Endodermal cell (in vitro differentiated cells): ENCODE measurements around the gene MTUS2. TPM values are rescaled to one million over a fixed set of nuclear protein-coding genes. Genes with fewer than 3 reads are reported as not detected.

Experiments
- DNase-seq: peaks from one replicate; pipeline ENCODE4 v3.0.0-alpha.2; 2017
- H3K27ac ChIP-seq: 2 replicates; pipeline ENCODE4 v1.5.1; 2013; ENCODE audit warnings: mild to moderate bottlenecking, low read depth, low read length, moderate library complexity
- H3K27me3 ChIP-seq: 2 replicates; pipeline ENCODE4 v1.6.1; 2013; ENCODE audit warnings: mild to moderate bottlenecking, low read length, moderate library complexity; ENCODE audit not compliant: insufficient read depth, control insufficient read depth, poor library complexity, severe bottlenecking
- H3K36me3 ChIP-seq: 2 replicates; pipeline ENCODE4 v1.7.0; 2013; ENCODE audit warnings: mild to moderate bottlenecking, low read length, moderate library complexity; ENCODE audit not compliant: control insufficient read depth, insufficient read depth
- H3K4me1 ChIP-seq: one replicate; pipeline ENCODE4 v1.7.0; 2013; ENCODE audit warnings: low read length; ENCODE audit not compliant: control insufficient read depth, insufficient read depth
- H3K4me3 ChIP-seq: 2 replicates; pipeline ENCODE4 v1.5.1; 2013; ENCODE audit warnings: mild to moderate bottlenecking, low read length, moderate library complexity
- H3K9ac ChIP-seq: 2 replicates; pipeline ENCODE4 v1.6.1; 2013; ENCODE audit warnings: mild to moderate bottlenecking, low read length, moderate library complexity; ENCODE audit not compliant: poor library complexity, severe bottlenecking; ENCODE audit errors: extremely low read depth
- H3K9me3 ChIP-seq: 2 replicates; pipeline ENCODE4 v1.6.1; 2013; ENCODE audit warnings: mild to moderate bottlenecking, low read length, moderate library complexity; ENCODE audit not compliant: control insufficient read depth
- H3K27ac Mint-ChIP-seq: 2 replicates; pipeline ENCODE4 v1.8.0; 2020; ENCODE audit warnings: mixed read lengths
- H3K27me3 Mint-ChIP-seq: 2 replicates; pipeline ENCODE4 v1.8.0; 2021; ENCODE audit warnings: mild to moderate bottlenecking, mixed read lengths; ENCODE audit not compliant: insufficient read depth
- H3K36me3 Mint-ChIP-seq: 2 replicates; pipeline ENCODE4 v1.8.0; 2020; ENCODE audit warnings: low read depth, mixed read lengths
- H3K4me1 Mint-ChIP-seq: 2 replicates; pipeline ENCODE4 v1.8.0; 2020; ENCODE audit warnings: mixed read lengths
- H3K4me3 Mint-ChIP-seq: 2 replicates; pipeline ENCODE4 v1.8.0; 2020; ENCODE audit warnings: mild to moderate bottlenecking, moderate library complexity, mixed read lengths
- H3K9me3 Mint-ChIP-seq: 2 replicates; pipeline ENCODE4 v1.8.0; 2020; ENCODE audit warnings: mild to moderate bottlenecking, mixed read lengths
- CTCF ChIP-seq: fragments of 200-600 bp; sonication (generic); conservative IDR thresholded peaks from 2 replicates; pipeline ENCODE4 v1.5.0; 2021; ENCODE audit warnings: antibody characterized with exemption, mild to moderate bottlenecking
- WGBS, 2 experiments: methylation state at CpG; one replicate each; pipeline versions ENCODE4 v1.1.5 to v1.1.7; 2013; ENCODE audit warnings: missing lambda C conversion rate in 2 of 2, mixed read lengths in 1 of 2; ENCODE audit not compliant: insufficient coverage in 1 of 2, insufficient read length in 1 of 2; 5-methylcytosine and 5-hydroxymethylcytosine counted together
- total RNA-seq, 2 donors: library from RNA; stranded (reverse); fragmentation: NEBNext Ultra II Directional in 1 of 2; extraction: Animal tissue kit (Norgen Biotek cat#: 25700) in 1 of 2; gene quantifications; 2 replicates in 1 of 2; 3 replicates in 1 of 2; pipeline ENCODE4 v1.2.1, GENCODE V29; 2021

Gene MTUS2
- total RNA-seq, 2 donors from 2014 or later = 1.2 to 1.3 TPM

GRCh38 chr13:29465741-29466293, 645.7 kb downstream of the MTUS2 start:
- TF ChIP-seq CTCF = no peak
- Histone ChIP-seq H3K36me3 (no peaks in the 10 kb centered on the region), H3K27ac (no peak overlapping the region), H3K4me1 (no peaks in the 10 kb centered on the region), H3K9me3 (no peaks in the 10 kb centered on the region), H3K27me3 (no peaks in the 10 kb centered on the region), H3K9ac (no peak overlapping the region), H3K4me3 (no peak overlapping the region)
- H3K27ac Mint-ChIP-seq = no peak overlapping the region
- H3K36me3 Mint-ChIP-seq = no peaks in the 10 kb centered on the region
- H3K4me3 Mint-ChIP-seq = no peak overlapping the region
- no peaks in the 10 kb centered on the region for H3K9me3 Mint-ChIP-seq
- no peak for DNase-seq
- WGBS, 2 experiments = 87 to 93% methylated on average over 3 to 6 of the region's 6 CpGs
- peaks cover 13% of the 10 kb centered on the region for H3K4me1 Mint-ChIP-seq
- no peaks in the 10 kb centered on the region for H3K27me3 Mint-ChIP-seq

- no peaks in the 10 kb centered on the region for H3K36me3 Mint-ChIP-seq
- no peak overlapping the region for H3K27ac Mint-ChIP-seq
- Histone ChIP-seq H3K36me3 (no peaks in the 10 kb centered on the region), H3K27ac (no peak overlapping the region), H3K9ac (no peak overlapping the region), H3K4me1 (no peaks in the 10 kb centered on the region), H3K27me3 (no peaks in the 10 kb centered on the region), H3K9me3 (no peaks in the 10 kb centered on the region), H3K4me3 (no peak overlapping the region)
- no peak for DNase-seq
- TF ChIP-seq CTCF = no peak
- no peak overlapping the region for H3K4me3 Mint-ChIP-seq
- H3K9me3 Mint-ChIP-seq = no peaks in the 10 kb centered on the region
- no peaks in the 10 kb centered on the region for H3K27me3 Mint-ChIP-seq
- 94 to 100% methylated on average over 3 to 9 of the region's 9 CpGs for WGBS, 2 experiments
- H3K4me1 Mint-ChIP-seq = no peaks in the 10 kb centered on the region
These were observed 651.4 kb downstream of the MTUS2 start for GRCh38 chr13:29471551-29471950.

- no peaks in the 10 kb centered on the region for H3K4me1 Mint-ChIP-seq
These were observed 652.3 kb downstream of the MTUS2 start for GRCh38 chr13:29472332-29472961.

More at GRCh38 chr13:29472332-29472961, 652.3 kb downstream of the MTUS2 start:
- H3K27me3 Mint-ChIP-seq = no peaks in the 10 kb centered on the region
- Histone ChIP-seq H3K27me3 (no peaks in the 10 kb centered on the region), H3K36me3 (no peaks in the 10 kb centered on the region), H3K9me3 (no peaks in the 10 kb centered on the region), H3K4me1 (no peaks in the 10 kb centered on the region), H3K27ac (no peak overlapping the region), H3K9ac (no peak overlapping the region), H3K4me3 (no peak overlapping the region)
- no peak overlapping the region for H3K4me3 Mint-ChIP-seq
- peak; percentile 99 for TF ChIP-seq CTCF
- no peaks in the 10 kb centered on the region for H3K36me3 Mint-ChIP-seq
- no peak overlapping the region for H3K27ac Mint-ChIP-seq
- peak; percentile 88 for DNase-seq
- 39 to 56% methylated on average over 3 to 6 of the region's 6 CpGs for WGBS, 2 experiments
- no peaks in the 10 kb centered on the region for H3K9me3 Mint-ChIP-seq
